NCI-H748 treated with DMSO at 0.1 percent for 48 hours (cell line): Measurements from ENCODE around the gene CCER1.
"Not testable (repeated sequence)": the region's sequence is repeated elsewhere in the genome, so short reads cannot be mapped to it uniquely, and the experiment has no call there.

ENCODE experiments used
- DNase-seq: peaks from one replicate; lab custom pipeline; 2025; lab: John Stamatoyannopoulos, UW

The CCER1 gene

GRCh38 chr12:90954921-90955320 is at the start of gene CCER1:
TSS of gene CCER1 (minus strand) at chr12:90955176. CDS start at chr12:90954742, 434 bp downstream.
- DNase-seq: no peak

GRCh38 chr12:91003737-91004136 is 48.8 kb upstream of the CCER1 start:
- DNase-seq: no peak

GRCh38 chr12:91001306-91001705 is 46.3 kb upstream of the CCER1 start:
- no peak for DNase-seq

GRCh38 chr12:90999966-91000365 is 45.0 kb upstream of the CCER1 start:
- no peak for DNase-seq

GRCh38 chr12:90999527-90999926 is 44.6 kb upstream of the CCER1 start:
- no peak for DNase-seq

GRCh38 chr12:90995010-90995409 is 40.0 kb upstream of the CCER1 start:
- peak; percentile 14 for DNase-seq

GRCh38 chr12:90991952-90992465 is 37.0 kb upstream of the CCER1 start:
- no peak for DNase-seq

- no peak for DNase-seq
Observed at GRCh38 chr12:90990611-90991010, 35.6 kb upstream of the CCER1 start.

GRCh38 chr12:90989686-90990111 is 34.7 kb upstream of the CCER1 start:
- no peak for DNase-seq

GRCh38 chr12:90987520-90987919 is 32.5 kb upstream of the CCER1 start:
- DNase-seq: no peak

GRCh38 chr12:90987101-90987500 is 32.1 kb upstream of the CCER1 start:
- no peak for DNase-seq

GRCh38 chr12:90985331-90985730 is 30.4 kb upstream of the CCER1 start:
- DNase-seq: not testable (repeated sequence)

GRCh38 chr12:90984114-90984513 is 29.1 kb upstream of the CCER1 start:
- DNase-seq: no peak

GRCh38 chr12:90982170-90982569 is 27.2 kb upstream of the CCER1 start:
- no peak for DNase-seq

- no peak for DNase-seq
Observed at GRCh38 chr12:90979951-90980350, 25.0 kb upstream of the CCER1 start.

- no peak for DNase-seq
Observed at GRCh38 chr12:90979019-90979418, 24.0 kb upstream of the CCER1 start.

- DNase-seq: peak; percentile 4
Observed at GRCh38 chr12:90978117-90978770, 23.3 kb upstream of the CCER1 start.

GRCh38 chr12:90977224-90977623 is 22.2 kb upstream of the CCER1 start:
- DNase-seq: no peak

- DNase-seq: no peak
Observed at GRCh38 chr12:90974286-90974685, 19.3 kb upstream of the CCER1 start.

- DNase-seq: no peak
Observed at GRCh38 chr12:90972226-90972625, 17.2 kb upstream of the CCER1 start.

- DNase-seq: no peak
Observed at GRCh38 chr12:90970911-90971310, 15.9 kb upstream of the CCER1 start.

GRCh38 chr12:90970471-90970870 is 15.5 kb upstream of the CCER1 start:
- DNase-seq: no peak

GRCh38 chr12:90969851-90970250 is 14.9 kb upstream of the CCER1 start:
- no peak for DNase-seq

- DNase-seq: no peak
Observed at GRCh38 chr12:90969346-90969745, 14.4 kb upstream of the CCER1 start.
